ENCODE measurements around the gene MYO5C.

Gene MYO5C

DNA sequence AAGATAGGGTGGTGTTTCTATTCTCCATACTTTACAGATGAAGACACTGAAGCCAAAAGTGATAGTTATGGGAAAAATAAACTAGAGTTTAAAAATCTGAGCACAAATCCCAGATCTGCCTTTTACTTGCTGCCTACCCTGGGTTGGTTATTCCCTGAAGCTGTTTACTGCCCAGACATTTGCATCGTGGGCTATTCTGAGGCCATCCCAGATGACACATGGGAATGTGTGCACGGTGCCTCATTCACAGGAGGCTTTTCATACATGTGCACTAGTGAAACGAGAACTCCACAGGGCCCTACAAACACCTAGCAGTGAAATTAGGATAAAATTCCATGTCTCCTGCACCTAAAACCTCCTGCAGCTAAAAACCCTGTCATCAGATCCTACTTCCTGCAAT lies 17.5 kb downstream of the MYO5C start:
- no peak for DNase-seq

DNA sequence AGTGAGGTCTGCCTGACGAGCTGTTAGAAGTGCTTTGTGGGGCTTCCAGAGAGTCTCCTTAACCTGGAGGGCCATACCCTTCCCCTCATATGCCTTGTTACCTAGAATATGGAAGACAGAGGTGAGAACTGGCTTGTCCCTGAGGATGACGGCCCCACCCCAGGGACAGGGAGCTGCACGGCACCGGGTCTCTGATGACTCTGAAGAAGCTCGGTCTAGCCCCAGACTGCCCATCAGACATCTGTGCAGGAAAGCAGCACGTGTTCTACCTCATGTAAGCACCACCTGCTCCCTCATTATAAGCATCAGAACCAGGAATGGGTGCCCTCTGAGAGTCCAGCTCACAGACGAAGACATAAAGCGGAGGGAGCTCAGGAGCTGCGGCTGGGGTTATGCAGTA lies 18.0 kb downstream of the MYO5C start:
- DNase-seq, result no peak

DNA sequence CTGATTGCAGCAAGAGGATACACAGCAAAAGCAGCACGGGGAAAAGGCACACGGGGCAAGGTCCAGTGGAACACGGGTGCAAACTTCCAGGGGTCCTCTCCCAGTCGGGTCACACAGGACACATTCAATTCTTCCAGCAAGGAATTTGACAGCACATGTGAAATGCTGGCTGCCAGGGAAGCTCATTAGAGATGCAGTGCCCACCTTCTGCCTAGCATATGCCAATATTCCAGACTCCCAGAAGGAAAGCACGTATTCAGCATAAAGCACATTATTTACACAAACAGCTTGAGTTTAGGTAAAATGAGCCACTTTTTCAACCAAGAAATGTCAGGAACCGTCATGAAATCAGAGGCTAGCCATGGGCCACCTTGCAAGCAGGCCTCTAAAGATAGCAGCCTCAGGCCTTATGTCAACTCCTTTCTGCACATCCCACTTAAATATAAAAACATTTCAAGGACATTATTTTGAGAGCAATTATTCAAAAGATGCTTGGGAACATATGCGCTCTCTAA lies 19.3 kb downstream of the MYO5C start:
- DNase-seq, result no peak

DNA sequence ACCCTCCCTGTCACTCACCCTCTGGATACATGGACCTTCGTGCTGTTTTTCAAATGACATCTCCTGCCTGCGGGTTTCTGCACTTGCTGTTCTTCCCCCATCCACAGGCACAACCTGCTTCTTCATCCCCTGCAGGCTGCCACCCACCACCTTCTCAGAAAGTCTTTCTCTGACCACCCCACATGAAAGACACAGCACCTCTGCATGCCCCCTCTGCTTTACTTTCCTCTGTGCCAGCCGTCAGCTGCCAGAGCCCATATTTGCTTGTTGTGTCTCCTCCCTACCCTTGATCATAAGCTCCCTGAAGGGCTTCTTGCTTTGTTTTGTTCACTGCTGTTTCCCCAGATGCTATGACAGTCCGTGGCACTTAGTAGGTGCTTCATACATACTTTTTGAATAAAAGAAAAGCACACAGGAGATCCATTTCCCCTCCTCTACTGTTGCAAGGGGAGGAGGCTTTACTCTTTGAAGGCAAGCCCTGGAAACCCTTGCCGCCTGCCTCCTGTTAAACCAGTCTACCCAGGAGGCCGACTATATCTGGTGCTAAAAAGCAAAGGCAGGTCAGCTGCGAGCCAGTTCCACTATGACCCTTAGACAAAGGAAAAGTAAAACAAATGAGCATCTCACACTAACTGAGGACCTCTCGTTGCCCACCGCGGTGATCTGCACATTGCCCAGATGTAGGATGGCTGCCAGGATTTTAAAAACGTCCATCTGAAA lies 31.9 kb downstream of the MYO5C start:
- no peak for DNase-seq

DNA sequence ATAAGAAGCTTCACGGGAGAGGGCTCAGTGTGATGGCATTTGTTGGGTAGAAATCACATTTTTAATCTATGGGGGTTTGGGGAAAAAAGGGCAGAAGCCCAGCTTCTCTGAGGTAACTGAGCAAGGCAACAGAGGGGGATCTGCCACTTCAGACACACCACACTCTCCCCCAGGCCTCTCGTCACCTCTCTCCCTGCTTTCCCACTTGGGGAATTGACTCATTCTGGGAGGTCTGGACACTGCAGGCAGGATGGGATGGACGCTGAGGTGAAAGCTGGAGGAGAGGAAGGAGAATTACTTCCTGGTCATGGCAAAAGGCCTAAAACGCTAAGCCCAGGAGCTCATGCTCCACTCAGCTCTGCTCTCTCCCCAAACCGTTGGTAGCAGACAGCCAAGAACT lies 33.2 kb downstream of the MYO5C start:
- no peak for DNase-seq

DNA sequence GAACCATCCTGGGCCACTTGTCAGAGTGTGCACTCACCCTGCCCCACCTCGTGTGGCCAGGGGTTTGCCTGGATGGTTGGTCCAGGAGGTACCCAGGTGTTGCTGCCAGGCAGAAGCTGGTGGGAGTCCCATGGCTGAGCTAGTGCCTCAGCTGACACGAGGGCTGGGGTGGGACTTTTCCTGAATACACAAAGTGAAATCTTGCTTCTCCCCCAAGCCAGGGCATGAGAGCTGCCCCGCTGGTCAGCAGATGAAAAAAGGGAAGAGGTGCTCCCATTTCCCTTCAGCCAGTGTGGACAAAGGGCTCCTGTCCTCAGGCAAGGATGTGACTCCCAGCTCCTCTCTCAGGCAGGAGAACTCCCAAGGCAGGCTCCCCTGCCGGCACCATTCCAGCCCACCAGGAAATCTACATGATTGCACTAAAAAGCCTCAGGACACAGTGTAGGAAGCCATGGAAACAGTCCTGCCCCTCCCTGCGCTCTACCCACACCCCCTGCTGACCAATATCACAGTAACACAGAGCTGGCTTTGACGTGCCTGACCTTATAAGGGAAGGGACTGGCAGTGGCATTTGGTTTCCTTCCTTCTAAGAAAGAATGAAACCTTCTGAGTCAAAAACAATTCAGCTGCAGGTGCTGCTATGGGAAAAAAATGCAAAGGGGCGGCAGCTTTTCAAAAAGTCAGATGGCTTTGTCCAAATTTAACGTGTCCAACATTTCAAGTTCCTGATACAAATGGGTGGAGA lies 33.9 kb downstream of the MYO5C start:
- DNase-seq, result peak; percentile 83

DNA sequence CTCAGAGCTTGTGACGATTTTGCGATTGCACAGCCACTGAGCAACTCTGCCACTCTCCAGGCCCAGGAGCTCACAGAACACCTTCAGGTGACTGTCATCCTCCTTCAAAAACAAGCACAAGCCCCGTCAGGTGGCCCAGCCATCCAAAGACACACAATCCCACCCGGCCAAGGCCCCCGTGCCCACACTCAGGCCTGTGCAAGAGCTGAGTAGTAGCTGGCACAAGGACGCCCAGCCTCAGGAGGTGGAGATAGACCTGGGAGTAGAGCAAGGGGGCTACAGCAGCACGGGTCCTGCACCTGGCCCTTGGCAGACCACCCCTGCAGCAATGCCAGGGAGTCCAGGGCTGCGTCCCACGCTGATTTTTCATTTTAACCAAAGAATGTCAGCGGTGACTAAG lies 34.6 kb downstream of the MYO5C start:
- no peak for DNase-seq

DNA sequence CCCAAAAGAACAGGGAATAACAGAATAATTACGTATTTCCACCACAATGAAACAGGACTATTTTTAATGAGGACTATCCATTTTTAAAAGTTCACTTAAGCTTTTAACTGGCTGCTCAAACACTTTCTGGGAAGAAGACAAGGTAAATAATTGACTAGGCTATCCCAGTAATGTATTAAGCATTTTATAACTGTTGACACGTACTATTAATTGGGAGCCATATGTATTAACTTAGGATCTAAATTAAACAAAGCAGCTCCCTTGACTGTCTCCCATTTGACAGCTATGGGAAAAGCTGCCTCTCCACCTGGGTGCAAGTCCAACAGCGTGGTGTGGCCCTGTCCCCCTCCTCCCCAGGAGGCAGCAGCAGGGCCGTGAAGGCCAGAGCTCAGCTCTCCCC lies 36.1 kb downstream of the MYO5C start:
- no peak for DNase-seq

DNA sequence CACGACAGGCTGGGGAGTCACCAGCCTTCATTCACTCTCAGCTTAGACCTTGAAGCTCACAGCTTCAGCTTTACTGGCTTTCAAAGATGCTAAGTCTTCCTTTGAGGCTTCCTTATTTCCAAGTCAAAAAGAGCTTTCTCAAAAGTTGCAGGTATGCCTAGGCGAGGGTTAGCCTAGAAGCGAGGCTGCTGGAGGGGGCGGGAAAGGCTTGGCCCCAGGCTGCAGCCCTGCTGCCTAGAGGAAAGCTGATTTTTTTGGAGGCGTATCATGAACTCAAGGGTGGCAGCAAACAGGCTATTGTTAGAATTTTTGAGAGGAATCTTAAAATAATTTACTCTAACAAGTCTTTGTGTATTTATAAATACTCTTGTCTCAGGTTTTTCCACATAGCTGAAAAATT lies 37.1 kb downstream of the MYO5C start:
- DNase-seq, result no peak

DNA sequence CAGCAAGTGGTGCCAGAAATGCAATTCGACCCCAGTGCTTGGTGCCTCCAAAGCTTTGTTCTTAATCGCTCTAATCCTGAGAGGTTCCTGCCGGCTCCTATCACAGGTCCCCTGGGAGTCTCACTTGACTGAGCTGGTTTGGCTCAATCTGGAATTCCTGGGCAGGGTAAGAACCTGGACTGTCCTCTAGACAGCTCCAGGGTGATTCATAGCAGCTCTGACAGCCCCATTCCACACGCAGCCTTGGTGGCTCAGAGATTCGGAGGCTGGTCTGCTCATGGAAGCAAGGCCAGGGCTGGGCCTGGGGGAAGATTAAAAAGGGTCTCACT lies 37.9 kb downstream of the MYO5C start:
- no peak for DNase-seq

DNA sequence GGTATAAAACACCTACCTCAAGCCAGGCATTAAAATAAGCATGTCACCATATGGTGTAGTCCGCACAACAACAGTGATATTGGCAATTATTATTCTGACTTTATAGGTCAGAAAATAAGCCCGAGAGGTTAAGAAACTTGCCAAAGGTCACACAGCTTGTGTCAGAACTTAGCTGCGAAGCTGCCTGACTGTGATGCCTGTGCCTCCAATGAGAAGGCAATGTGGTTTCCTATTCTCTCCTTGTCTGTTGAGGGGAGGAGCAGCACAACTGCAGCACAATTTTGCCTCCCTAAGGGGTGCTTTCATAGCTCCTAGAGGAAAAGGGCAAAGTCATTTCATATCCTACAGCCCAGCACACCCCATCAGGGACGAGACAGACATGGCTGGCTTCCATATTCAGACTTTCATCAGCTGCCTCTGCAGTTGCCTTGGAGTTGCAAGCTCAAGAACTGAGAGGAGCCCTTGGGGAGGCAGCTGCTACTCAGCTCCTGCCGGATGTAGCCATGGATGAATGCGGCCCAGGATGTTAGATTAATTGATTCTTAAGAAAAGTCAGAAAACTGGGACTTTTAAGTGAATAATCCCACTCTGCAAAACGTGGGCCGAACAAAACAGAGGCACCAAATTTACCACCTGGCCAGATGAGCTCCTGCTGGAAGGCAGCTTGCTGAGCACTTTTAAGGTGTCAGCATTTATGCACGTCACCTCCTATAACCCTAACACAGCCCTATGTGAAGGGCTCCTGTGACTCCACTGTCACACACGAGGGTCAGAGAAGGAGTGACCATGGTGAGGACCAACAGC lies 38.5 kb downstream of the MYO5C start:
- DNase-seq, result no peak

DNA sequence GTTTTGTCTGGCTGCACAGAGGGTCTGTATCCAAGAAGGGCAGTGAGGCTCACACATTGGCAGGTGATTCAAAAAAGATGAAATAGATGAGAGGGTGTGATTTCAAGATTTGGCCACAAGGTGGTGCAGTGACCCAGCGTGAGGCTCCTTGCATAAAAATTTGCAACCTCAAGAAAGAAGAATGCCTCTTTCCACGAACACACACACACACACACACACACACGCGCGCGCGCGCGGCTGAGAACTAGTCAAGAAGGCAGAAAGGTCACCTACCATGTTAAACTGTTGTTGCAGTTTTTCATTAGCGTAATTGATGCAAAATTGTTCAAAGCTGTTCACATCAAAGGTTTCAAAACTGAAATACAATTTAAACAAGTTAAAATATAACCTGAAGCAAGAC lies 39.2 kb downstream of the MYO5C start:
- peak; percentile 73 for DNase-seq

DNA sequence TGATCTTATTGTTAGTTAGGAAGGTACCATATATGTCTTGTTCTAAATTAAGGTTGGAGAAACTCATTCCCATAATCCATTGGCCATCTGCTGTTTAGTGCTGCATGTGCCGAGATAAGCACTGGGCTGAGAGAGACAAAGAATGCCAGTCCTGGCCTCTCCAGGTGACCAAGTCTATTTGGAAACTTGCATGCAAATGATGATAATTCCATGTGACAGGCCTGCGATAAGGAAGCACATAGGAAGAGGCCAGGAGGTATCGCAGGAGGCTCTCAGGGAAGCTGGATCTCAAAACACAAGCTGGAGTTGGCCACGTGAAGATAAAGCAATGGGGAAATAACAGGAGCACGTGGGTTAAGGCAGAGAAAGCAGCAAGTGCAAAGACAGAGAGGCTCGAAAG lies 39.7 kb downstream of the MYO5C start:
- no peak for DNase-seq

DNA sequence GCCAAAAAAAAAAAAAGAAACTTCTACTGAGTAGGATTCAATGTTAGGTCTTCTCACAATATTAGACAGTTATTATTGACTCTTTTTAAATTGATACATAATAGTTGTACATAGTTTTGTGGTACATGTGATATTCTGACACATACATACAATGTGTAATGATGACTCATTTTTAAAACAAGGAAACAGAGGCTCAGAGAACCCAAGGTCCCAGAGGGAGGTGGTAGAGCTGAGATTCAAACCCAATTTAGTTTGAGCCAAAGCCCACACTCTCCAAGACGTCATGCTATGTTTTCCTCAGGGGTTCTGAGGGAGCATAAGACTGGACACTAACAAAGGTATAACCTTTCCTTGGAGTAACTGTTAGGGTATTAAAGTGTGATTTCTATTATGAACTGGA lies 40.6 kb downstream of the MYO5C start:
- peak; percentile 56 for DNase-seq

DNA sequence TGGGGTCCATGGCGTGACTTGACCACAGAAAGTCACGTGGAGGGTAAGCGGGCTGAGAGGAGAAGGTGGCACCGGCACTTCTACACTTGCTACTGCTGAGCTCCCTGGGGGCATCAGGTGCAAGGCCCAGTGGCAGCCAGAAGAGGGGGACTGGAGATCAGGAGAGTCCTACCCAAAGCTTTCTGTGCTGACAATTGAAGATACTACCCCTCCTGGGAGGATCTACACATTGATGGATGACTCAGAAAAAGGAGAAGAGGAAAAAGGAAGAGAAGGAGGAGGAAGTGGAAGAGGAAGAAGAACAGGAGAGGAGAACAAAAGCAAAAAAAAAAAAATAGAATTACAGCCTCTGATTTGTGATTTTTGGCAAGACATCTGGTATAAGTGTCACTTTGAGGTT lies 41.2 kb downstream of the MYO5C start:
- DNase-seq, result no peak

DNA sequence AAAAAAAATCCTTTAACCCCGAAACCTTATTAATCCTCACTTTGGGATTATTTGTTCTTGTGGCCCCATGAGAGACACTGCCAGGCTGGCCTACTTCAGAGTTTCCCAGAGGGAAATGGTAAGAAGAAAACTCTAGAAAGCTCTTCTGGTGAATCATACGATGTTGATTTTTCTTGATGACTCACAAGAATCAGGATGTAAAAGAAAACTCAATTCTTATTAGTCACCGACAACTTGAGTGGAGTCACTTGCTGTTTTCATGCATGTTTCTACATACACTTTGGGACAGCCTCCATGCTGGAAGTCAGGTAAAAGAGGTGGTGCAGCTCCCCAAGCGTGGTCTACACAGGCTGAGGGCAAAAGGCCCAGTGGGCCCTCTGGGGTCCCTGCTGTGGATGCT lies 42.8 kb downstream of the MYO5C start:
- DNase-seq, result peak; percentile 90

DNA sequence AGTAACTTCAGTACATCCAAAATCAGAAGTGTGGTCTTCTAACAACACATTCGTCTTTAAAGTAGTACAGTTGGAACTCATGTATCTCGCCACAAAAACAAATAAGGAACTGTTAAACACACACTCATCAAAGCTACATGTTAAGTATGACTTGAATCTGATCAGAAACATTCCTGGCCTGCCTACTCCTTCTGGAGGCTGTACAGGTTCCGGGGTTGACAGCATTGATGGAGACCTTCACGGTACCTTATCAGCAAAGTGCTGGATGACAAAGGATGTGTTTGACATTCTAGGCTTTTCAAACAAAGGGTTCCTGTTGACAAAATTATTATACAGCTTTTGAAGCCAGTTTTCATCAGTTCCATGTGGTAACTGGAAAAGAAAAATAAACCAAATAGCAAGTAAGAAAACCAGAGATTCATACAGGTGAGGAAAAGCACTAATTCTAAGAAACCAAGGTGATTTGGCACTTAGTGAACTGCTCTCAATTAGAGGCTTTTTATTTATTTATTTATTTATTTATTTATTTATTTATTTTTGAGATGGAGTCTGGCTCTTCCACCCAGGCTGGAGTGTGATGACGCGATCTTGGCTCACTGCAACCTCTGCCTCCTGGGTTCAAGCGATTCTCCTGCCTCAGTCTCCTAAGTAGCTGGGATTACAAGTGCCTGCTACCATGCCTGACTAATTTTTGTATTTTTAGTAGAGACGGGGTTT lies 44.3 kb downstream of the MYO5C start:
- no peak for DNase-seq

DNA sequence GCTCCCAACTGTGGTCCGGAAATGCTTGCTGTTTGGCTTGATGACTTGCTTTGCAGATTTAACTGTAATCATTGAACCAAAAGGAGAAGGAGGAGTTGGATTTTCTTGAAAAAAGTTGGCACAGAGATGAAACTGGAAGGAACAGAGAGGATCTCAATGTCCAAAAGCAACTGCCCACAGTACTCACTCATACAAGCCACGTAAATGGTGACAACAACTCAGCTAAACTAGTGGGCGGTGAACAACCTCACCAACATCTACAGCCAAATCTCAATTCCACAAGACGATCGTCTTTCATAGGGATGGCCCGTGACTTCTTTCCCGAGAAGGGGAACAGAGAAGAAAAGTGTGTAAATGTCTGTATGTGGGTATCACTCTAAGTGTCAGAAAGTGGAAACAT lies 48.1 kb downstream of the MYO5C start:
- no peak for DNase-seq

DNA sequence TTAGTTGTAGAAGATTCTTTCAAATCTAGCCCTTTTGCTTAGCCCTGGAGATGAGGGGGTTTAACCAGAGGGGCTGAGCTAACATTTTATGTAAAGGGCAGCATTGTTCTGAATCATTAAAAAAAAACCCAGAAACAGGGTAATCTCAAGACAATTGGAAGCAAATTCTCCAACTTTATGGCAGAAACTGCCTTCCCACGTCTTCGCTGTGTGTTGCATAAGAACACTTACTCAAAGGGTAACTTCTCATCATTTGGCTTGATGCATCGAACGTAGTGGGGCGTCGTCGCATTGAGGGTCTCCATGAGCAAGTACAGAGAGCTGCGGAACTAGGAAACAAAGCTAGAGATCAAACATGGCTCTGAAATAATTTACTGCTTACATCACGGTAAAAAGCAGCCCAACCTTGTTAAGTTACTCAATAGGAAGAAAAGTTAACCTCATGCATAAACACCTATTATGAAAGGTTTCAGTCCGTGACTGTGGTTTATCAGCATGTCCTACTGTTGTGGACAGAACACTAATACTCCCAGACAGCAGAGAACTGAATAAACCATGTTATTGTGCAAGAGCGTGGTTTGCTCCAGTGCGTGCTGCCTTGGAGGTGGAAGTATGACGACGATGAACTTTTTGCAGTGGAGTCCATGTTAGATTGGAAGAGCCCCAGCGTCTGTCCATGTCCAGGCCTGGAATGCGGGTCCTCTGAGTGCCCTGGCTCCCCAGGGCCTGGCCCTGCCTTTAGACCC lies 48.7 kb downstream of the MYO5C start:
- no peak for DNase-seq

DNA sequence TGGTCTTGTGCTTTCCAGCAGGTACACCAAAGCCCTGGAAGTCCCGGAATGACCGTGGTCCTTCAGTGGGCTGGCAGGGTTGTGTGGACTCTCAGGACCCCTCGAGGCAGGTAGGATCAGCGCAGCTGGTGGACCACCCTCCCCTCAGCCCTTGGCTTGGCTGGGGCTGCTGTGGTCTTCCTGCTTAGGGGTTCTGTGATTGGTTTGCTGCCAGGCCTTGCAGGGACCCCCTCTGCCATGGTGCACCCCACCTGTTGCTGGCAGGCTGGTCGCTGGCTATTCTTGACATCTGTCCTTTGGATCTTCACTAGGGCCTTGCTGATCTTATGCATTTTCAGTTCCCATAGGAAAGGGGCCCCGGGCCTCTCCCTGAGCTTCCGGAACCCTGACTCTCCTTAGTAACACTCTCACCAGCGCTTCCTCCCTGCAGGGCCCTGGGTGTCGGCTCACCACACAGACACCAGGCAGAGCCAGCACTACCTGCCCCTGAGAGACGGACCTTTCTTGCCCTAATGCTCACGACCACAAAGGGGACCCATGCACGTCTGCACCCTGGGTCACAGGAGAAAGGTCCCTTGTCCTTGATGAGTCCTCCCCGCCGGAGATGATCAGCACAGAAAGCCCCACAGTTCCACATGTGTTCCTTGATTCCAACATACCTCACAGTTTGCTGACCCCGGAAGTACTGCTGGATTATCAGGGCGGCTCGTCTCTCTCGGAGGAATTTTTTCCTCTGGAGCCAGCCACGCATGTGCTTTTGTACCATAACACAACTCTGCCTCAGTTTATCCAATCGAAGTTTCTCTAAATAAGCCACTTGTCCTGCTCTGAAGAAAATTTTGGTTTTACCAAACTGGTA lies 51.7 kb downstream of the MYO5C start:
- no peak for DNase-seq

DNA sequence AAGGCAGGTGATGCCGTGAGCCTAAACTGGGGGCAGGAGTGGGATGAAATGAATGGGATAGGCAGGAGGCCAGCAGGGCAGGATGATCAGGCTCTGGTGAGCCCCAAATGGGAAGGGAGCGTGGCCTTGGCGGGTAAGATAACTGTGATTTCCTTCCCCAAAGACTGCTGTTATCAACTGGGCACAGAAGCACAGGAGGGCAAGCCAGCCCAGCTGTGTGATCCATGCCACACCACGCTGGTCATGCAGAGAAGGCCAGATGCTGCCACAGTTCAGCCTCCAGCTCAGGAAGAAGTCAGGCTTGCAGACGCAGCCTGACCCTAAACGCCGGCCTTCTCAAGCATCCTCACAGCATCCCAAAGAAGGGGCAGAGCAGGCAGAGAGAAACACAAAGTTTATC lies 52.3 kb downstream of the MYO5C start:
- no peak for DNase-seq
